Hepatic stellate cell (primary cell): Measurements from ENCODE around the gene TAS1R3.

Experiments
- DNase-seq: peaks from one replicate; pipeline ENCODE4 v3.0.0; 2011; ENCODE audit warnings: low spot score

The TAS1R3 gene

DNA sequence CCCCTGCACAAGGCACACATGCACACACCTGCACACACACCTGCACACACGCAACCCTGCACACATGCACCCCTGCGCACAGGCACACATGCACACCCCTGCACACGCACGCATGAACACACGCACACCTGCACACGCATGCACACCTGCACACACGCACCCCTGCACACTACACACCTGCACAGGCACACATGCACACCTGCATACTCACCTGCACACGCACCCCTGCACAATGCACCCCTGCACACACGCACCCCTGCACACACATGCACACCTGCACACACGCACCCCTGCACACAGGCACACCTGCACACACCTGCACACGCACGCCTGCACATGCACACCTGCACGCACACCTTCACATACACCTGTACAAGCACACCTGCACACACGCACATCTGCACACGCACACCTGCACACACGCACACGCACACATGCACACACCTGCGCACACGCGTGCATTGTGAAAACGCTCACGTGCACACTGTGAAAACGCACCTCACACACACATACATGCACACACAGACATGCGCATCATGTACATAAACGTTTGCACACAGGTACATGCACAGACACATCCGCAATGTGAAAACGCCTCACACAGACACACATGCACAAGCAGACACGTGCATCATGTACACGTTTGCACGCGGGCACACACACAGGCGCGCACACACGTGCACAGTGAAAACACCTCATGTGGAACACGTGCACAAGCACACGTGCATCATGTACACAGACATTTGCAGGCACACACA lies 9.9 kb downstream of the TAS1R3 start:
- DNase-seq: no peak

- DNase-seq: no peak
These were observed 10.5 kb downstream of the TAS1R3 start for GRCh38 chr1:1341549-1342021.

- no peak for DNase-seq
These were observed 11.0 kb downstream of the TAS1R3 start for GRCh38 chr1:1342061-1342562.

DNA sequence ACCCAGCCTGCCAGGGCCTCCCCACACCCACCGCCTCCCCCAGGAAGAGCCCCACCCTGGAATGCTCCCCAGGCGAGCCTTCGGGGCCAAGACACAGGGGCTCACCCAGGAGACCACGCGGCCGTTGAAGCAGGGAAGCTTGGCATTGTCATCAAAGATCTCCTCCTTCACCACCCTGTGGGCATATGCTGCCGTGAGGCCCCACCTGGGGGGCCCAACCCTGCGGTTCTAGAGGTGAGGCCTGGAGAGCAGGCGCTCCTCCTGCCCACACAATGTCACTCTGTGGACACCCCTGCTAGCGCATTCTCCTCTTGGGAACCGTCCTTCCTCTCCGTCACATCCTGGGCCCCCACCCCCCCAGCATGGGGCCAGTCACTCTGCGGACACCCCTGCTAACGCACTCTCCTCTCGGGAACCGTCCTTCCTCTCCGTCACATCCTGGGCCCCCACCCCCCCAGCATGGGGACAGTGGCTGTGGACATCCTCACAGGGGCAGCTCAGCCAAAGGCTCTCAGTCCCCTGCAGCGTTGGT lies 11.6 kb downstream of the TAS1R3 start:
- DNase-seq: no peak

DNA sequence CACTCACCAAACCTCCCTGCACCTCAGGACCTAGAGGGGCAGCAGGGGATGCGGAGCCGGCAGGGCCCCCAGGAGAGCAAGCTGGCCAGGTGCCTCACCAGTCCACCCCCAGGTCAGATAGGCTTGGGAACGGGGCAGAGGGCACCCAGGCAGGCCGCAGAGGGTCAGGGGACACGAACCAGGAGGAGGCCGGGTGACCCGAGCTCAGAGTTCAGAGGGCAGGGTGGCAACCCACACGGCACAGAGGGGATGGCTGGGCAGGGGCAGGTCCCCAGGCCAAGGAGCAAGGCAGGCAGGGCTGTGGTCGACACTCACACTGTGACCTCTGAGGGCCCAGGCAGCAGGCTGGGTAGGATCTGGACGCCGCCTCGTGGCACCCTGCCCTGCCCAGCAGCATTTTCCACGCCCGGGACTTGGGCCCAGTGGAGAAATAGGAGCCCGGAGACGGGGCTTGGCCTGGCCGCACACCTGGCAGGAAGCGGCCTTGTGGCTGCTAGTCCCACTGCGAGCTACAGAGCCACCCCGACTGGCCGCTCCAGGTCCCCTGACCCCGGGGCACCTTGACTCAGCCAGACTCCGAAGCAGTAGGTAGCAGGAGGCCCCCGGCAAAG lies 12.8 kb downstream of the TAS1R3 start:
- no peak for DNase-seq

DNA sequence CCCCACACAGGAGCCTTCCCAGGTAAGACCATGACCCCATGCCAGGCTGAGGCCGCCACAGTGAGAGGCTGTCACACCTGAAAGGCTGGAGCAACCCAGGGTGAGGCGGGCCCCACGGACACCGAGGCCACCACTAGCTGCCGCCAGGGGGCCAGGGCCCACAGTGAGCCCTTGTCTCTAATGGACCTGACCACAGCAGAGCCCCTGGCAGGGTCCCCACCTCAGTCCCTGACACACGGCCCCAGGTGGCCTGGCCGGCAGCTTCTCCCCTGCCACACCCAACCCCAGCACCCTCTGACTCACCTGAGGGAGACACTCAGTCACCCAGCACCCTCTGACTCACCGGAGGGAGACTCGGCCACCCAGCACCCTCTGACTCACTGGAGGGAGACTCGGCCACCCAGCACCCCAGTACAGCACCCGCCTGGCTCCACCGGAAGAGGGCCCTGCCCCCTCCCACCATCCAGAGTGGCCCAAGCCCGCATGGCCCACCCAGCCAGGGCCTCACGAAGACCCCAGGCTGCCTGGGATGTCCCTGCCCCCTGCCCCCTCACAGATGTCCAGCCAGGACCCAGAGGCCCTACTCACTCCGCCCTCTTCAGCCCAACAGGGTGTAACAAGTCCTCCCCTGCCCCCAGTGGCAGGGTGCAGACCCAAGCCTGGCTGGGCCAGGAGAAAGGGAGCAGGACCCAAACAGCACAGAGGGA lies 13.7 kb downstream of the TAS1R3 start:
- peak; percentile 87 for DNase-seq

DNA sequence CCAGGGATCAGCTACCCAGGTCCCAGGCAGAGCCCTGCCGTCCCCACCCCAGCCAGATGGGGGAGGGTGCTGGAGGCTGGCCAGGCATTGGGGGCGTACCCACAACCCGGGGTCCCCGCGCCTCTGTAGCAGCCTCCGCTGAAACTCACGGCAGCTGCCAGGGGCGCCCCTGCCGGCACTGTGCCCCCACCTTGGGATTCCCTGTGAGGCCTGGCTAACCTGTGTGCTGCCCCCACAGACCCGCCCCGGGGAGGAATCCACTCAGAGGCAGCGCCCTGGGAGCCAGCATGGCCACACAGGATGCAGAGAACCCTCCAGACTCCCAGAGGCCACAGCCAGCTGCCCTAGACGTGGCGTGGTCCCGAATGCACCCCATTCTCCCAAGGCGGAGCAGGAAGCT lies 14.3 kb downstream of the TAS1R3 start:
- peak; percentile 53 for DNase-seq

DNA sequence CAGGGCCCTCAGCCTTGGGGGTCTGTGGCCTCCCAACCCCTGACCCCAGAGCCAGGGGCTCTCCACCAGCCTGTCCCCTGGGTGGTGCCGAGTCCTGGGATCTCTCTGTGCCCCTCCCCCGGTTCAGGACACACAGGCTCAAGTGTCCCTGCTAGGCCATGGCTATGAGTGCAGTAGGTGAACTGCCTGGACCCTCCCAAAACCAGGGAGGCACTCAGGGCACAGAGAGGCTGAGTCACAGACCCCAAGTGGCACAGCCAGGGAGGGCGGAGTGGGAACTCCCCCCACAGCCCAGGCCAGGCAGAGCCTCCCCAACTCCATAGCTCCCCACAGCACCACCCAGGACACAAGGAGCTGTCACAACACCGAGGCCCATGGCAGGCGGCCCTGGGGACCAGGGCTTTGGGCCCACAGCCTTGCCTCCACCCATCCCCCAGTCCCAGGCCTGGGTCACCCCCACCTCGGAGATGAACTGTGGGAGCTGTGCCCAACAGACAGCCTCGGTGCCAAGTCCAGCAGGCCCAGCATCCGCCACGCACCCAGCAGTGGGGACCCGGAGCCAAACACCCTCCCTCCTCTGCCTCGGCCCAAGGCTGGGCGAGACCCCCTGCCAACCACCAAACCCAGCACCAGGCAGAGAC lies 14.9 kb downstream of the TAS1R3 start:
- DNase-seq: no peak

GRCh38 chr1:1346501-1346890 lies 15.4 kb downstream of the TAS1R3 start:
- DNase-seq: no peak

DNA sequence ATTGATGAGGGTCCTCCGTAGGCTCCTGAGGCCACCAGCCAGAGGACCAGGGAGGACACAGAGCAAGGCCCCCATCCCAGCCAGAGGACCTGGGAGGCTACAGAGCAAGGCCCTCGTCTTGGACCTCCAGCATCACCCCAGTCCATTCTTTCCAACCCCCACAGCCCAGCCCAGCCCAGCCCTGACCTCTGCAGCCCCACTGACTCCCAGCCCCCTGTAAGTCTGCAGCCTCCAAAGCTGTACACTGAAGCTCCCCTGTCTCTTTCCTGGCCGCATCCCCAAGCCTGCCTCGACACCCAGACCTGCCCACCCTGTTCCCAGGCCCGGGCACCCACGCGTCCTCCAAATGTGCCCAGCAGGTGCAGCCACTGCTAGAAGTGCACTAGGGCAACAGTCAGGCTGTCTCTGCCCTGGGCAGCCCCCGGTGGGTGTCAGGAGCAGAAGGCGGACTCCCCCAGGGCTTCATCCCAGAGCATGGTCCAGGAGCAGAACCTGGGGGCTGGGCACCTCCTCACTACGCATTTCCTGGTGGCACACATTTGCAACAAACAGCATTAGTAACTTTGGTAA lies 16.0 kb downstream of the TAS1R3 start:
- DNase-seq: no peak

DNA sequence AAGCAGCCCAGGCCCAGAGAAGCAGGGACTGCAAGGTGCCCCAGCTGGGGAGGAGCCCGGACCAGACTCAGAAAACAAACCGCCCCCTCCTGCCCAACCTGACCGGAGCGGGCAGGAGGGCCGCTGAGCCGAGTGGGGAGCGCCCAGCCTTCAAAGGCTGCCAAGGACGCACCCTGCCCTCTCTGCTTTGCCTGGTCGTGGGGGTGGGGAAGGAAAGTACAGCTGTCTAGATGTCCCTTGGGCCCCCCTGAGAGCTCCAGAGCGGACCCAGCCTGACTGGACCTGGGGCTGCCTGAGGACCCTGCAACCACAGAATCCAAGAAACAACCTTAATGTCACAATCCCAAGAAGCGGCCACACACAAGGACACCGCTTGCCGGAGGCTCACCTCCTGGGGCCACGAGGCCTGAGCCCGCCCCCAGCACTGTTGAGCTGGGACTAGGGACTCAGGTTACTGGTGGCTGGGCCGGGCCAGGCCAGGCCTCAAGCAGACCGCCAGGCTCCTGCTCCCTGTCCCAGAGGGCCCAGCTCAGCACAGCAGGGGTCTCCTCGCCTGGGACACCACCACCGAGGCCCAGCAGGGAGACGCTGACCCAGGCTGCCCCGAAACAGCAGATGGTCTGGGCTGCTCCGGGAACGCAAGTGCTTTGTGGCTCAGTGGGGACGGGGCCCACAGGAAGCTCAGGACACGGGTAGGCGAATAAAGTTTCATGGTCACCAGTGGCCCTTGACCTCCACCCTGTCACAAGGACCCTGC lies 16.8 kb downstream of the TAS1R3 start:
- no peak for DNase-seq

- no peak for DNase-seq
These were observed 17.6 kb downstream of the TAS1R3 start for GRCh38 chr1:1348420-1349255.

- DNase-seq: peak; percentile 82
These were observed 18.4 kb downstream of the TAS1R3 start, which contains the start of gene DVL1 for GRCh38 chr1:1349256-1350012. DVL1 (minus strand) TSS chr1:1349418; CDS start chr1:1349065, 353 bp downstream.

GRCh38 chr1:1351511-1352427 lies 20.7 kb downstream of the TAS1R3 start:
- peak; percentile 59 for DNase-seq

DNA sequence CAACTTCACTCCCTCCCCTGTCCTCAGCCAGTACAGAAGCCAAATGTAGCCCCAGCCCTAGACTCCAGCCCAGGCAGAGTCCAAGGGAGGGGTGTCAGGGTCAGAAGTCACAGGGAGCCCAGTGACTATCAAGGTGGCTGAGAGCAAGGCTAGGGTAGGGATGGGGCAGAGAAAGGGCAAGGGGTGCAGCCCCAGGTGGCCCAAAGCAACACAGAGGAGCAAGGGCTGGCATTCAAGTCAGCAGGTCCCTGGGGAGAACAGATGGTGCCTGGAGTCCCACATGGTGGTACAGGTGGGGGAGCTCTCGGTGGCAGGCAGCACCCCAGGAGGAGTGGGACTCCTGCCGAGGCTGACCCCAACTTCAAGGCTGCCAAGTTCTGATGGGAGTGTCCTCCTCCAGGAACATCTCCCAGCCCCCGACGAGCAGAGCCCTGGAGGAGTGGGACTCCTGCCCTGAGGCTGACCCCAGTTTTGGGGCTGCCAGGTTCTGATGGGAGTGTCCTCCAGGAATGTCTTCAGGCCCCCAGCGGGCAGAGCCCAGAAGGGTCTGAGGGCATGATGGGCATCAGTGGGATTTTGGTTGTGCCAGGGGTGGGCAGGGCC lies 21.8 kb downstream of the TAS1R3 start:
- no peak for DNase-seq

GRCh38 chr1:1353389-1354151 lies 22.5 kb downstream of the TAS1R3 start:
- no peak for DNase-seq
